HG02642 (cell line): Measurements from ENCODE around the gene SCAF1.

Experiments
- ATAC-seq: cut with Tn5 transposase; IDR thresholded peaks from one replicate; pipeline ENCODE4 v1.9.1; 2021; ENCODE audit warnings: mild to moderate bottlenecking; ENCODE audit not compliant: unreplicated experiment, poor library complexity

SCAF1 gene

GRCh38 chr19:49683814-49684250 lies 41.8 kb downstream of the SCAF1 start:
- ATAC-seq = no peak

- ATAC-seq = no peak
Measured at GRCh38 chr19:49684251-49684982, 42.4 kb downstream of the SCAF1 start.

GRCh38 chr19:49684983-49685553 lies 43.1 kb downstream of the SCAF1 start:
- ATAC-seq = no peak

- no peak for ATAC-seq
Measured at GRCh38 chr19:49685845-49686332, 43.9 kb downstream of the SCAF1 start.

- no peak for ATAC-seq
Measured at GRCh38 chr19:49686503-49687088, 44.6 kb downstream of the SCAF1 start.

GRCh38 chr19:49687150-49687549 lies 45.1 kb downstream of the SCAF1 start:
- ATAC-seq = no peak

- ATAC-seq = no peak
Measured at GRCh38 chr19:49687566-49688316, 45.7 kb downstream of the SCAF1 start.

GRCh38 chr19:49688531-49689132 lies 46.6 kb downstream of the SCAF1 start:
- ATAC-seq = no peak

GRCh38 chr19:49689133-49690078 lies 47.4 kb downstream of the SCAF1 start, which contains the start of gene ADM5:
Gene ADM5 (plus strand): TSS chr19:49689594. CDS start chr19:49689838, 244 bp downstream.
- no peak for ATAC-seq

- ATAC-seq = no peak
Measured at GRCh38 chr19:49690079-49690655, 48.2 kb downstream of the SCAF1 start.

GRCh38 chr19:49690656-49691242 lies 48.7 kb downstream of the SCAF1 start, which contains the start of gene CPT1C:
Gene CPT1C (plus strand): TSS chr19:49691116. CDS start chr19:49692253, 1,137 bp downstream.
- ATAC-seq = no peak

GRCh38 chr19:49691243-49692146 lies 49.5 kb downstream of the SCAF1 start:
- no peak for ATAC-seq

- no peak for ATAC-seq
Measured at GRCh38 chr19:49692147-49692506, 50.1 kb downstream of the SCAF1 start.

GRCh38 chr19:49696115-49696514 lies 54.1 kb downstream of the SCAF1 start:
- ATAC-seq = no peak

GRCh38 chr19:49696865-49697264 lies 54.9 kb downstream of the SCAF1 start:
- ATAC-seq = no peak

- no peak for ATAC-seq
Measured at GRCh38 chr19:49699364-49699763, 57.4 kb downstream of the SCAF1 start.

GRCh38 chr19:49700563-49700962 lies 58.6 kb downstream of the SCAF1 start:
- no peak for ATAC-seq
